ENCODE measurements around the gene LYSMD4.

The LYSMD4 gene

DNA sequence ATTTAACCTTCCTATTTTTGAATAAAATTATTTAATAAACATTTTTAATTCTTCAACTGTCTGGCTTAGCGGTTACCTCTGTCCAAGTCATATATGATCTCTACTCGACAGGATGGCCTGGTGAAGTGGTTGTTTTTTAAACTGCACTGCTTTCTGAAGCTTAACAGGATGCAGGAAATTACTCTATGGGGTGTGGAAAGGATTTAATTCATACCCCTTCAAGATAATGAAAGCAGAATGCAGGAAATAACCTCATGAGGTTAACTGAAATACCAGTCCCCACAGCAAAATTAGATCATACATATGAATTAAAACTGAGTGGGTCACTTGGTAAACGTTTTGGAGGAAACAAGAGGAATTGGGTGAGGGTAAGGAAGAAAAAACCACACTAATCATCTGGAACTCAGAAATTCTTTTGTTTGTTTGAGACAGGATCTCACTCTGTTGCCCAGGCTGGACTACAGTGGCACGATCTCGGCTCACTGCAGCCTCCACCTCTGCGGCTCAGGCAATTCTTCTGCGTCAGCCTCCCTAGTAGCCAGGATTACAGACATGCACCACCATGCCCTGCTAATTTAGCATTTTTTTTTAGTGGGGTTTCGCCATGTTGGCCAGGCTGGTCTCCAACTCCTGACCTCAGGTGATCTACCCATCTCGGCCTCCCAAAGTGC lies 50.1 kb downstream of the LYSMD4 start:
- no peak overlapping the region for H3K27ac ChIP-seq
- TF ChIP-seq ZFX (IDR thresholded peaks at IDR 0.05; ENCODE audit: borderline replicate concordance): no peak
- TF ChIP-seq, protein P1, sequence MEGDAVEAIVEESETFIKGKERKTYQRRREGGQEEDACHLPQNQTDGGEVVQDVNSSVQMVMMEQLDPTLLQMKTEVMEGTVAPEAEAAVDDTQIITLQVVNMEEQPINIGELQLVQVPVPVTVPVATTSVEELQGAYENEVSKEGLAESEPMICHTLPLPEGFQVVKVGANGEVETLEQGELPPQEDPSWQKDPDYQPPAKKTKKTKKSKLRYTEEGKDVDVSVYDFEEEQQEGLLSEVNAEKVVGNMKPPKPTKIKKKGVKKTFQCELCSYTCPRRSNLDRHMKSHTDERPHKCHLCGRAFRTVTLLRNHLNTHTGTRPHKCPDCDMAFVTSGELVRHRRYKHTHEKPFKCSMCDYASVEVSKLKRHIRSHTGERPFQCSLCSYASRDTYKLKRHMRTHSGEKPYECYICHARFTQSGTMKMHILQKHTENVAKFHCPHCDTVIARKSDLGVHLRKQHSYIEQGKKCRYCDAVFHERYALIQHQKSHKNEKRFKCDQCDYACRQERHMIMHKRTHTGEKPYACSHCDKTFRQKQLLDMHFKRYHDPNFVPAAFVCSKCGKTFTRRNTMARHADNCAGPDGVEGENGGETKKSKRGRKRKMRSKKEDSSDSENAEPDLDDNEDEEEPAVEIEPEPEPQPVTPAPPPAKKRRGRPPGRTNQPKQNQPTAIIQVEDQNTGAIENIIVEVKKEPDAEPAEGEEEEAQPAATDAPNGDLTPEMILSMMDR (IDR thresholded peaks at IDR 0.05): no peak

DNA sequence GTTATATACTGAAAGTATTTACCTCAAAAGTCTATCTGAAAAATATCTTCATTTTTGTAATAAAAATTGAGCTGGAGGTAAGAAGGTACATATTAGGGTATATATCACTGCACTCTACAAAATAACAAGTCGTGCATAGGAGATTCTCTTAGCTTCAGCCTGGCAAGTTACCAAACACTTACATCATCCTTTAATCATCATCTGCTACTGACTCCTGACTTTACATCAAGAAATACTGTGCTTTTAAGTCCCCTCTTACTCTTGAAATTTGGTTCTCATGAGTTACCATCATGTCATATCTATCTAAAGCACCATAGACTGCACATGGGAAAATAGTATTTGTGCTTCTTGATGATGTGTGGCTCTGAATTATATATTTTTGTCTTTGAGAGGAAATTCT lies 50.8 kb downstream of the LYSMD4 start:
- no peak overlapping the region for H3K27ac ChIP-seq
- TF ChIP-seq ZFX (IDR thresholded peaks at IDR 0.05; ENCODE audit: borderline replicate concordance): no peak
- TF ChIP-seq, protein P1 (IDR thresholded peaks at IDR 0.05): no peak

DNA sequence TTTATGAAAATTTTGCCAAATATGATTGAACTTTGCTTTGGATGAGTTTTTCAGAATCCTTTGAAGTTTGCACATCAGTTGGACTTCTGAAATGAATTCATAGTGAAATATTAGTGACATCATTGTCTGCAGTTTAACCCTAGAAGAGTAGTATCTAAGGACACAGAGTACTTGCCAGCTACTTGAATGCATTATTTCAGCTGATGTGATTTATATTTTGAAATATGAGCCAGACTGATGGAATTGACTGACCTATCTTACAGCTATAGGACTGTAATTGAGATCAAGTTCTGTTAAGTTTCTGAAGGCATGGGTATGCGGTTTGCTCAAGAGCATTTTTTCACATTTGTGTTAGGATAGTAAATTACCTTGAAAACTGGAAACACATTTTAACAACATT lies 51.2 kb downstream of the LYSMD4 start:
- H3K27ac ChIP-seq: no peak overlapping the region
- no peak for TF ChIP-seq ZFX (IDR thresholded peaks at IDR 0.05; ENCODE audit: borderline replicate concordance)
- TF ChIP-seq, protein P1 (IDR thresholded peaks at IDR 0.05): no peak

DNA sequence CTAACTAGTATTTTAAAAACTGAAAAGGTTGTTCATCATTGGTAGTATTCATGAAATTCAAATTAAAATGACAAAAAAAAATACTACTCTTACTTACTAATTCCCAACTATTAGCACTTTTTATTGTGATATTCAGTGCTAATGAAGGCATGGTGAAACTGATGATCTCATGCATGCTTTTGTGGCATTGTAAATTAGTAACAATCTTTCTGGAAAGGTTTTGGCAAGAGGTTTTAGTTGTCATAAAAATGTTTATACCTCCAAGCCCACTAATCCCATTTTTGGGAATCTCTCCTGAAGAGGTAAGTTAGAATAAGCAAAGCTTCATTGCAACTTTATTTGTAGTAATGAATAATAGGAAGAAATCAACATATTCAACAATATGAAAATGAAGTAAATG lies 53.0 kb downstream of the LYSMD4 start:
- no peak for TF ChIP-seq ZFX (IDR thresholded peaks at IDR 0.05; ENCODE audit: borderline replicate concordance)
- TF ChIP-seq, protein P1 (IDR thresholded peaks at IDR 0.05): no peak
- no peak overlapping the region for H3K27ac ChIP-seq

DNA sequence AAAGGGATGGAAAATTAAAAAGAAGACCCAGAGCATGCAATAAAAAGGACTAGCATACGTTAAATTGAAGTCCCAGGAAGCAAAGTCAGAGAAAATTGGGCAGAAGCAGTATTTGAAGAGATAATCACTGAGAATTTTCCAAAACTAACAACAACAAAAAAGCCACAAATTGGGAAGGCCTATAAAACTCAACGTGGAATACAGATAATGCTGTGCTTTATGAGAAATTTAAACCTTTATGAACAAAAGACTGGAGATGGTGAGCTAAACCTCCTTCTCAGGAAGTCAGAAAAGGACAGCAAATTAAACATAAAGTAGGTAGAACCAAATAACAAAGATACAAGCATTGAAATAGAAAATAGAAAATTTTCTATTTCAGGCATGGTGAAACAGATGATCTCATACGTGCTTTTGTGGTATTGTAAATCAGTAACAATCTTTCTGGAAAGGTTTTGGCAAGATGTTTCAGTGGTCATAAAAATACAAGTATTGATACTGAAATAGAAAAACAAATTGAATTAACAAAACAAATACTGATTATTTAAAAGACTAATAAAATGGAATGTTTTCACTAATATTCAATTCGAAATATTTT lies 55.6 kb downstream of the LYSMD4 start:
- TF ChIP-seq, protein P1 (IDR thresholded peaks at IDR 0.05): no peak
- no peak for TF ChIP-seq ZFX (IDR thresholded peaks at IDR 0.05; ENCODE audit: borderline replicate concordance)
- H3K27ac ChIP-seq: no peak overlapping the region
